DND-41 (cell line): ENCODE data around the gene GABRA4.

ENCODE experiments used
- EZH2 ChIP-seq: IDR thresholded peaks from 3 replicates; pipeline ENCODE4 v1.6.1; 2012; ENCODE audit warnings: borderline replicate concordance, low read depth, mild to moderate bottlenecking, moderate library complexity, low read length, inconsistent platforms; ENCODE audit not compliant: severe bottlenecking
- TF ChIP-seq, protein P1 (sequence below): IDR thresholded peaks from 2 replicates; pipeline ENCODE4 v1.5.1; 2012; ENCODE audit warnings: borderline replicate concordance, low read length, moderate library complexity, mild to moderate bottlenecking; ENCODE audit not compliant: poor library complexity, severe bottlenecking; ENCODE audit errors: extremely low read depth

DNA sequence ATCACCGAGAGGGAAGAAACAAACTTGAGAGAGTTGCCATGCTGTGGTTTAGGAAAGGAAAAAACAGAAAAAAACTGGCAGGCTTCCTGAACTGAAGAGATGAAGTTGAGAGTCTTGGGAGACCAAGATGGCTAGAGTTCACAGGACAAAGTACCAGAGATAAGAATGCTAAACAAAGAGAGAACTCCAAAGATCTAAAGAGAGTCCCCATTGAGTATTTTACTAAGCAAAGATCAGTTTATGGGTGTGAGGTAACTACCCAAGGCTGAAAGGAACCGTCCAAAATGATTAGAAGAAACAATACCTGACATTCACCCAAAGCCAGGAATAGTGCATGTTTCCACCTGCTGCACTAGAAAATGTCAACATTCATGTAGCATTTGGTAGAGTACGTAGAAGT lies 62.5 kb downstream of the GABRA4 start:
- TF ChIP-seq, protein P1, sequence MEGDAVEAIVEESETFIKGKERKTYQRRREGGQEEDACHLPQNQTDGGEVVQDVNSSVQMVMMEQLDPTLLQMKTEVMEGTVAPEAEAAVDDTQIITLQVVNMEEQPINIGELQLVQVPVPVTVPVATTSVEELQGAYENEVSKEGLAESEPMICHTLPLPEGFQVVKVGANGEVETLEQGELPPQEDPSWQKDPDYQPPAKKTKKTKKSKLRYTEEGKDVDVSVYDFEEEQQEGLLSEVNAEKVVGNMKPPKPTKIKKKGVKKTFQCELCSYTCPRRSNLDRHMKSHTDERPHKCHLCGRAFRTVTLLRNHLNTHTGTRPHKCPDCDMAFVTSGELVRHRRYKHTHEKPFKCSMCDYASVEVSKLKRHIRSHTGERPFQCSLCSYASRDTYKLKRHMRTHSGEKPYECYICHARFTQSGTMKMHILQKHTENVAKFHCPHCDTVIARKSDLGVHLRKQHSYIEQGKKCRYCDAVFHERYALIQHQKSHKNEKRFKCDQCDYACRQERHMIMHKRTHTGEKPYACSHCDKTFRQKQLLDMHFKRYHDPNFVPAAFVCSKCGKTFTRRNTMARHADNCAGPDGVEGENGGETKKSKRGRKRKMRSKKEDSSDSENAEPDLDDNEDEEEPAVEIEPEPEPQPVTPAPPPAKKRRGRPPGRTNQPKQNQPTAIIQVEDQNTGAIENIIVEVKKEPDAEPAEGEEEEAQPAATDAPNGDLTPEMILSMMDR = no peak
- no peak for TF ChIP-seq EZH2
